Lower leg skin (tissue), 3 donors: ENCODE data around the gene GPC1.

Experiments
- POLR2A ChIP-seq, 2 donors: fragments of 450-650 bp; IDR thresholded peaks; one replicate each; pipeline ENCODE4 v1.6.1; 2016 to 2017; ENCODE audit warnings: antibody characterized with exemption in 2 of 2, mild to moderate bottlenecking in 1 of 2, moderate library complexity in 1 of 2
- TF ChIP-seq, protein P1 (sequence below), 3 donors: fragments of 450-650 bp; IDR thresholded peaks; one replicate each; pipeline ENCODE4 v1.5.1; 2016; ENCODE audit warnings: antibody characterized with exemption in 3 of 3, mild to moderate bottlenecking in 3 of 3, moderate library complexity in 2 of 3

DNA sequence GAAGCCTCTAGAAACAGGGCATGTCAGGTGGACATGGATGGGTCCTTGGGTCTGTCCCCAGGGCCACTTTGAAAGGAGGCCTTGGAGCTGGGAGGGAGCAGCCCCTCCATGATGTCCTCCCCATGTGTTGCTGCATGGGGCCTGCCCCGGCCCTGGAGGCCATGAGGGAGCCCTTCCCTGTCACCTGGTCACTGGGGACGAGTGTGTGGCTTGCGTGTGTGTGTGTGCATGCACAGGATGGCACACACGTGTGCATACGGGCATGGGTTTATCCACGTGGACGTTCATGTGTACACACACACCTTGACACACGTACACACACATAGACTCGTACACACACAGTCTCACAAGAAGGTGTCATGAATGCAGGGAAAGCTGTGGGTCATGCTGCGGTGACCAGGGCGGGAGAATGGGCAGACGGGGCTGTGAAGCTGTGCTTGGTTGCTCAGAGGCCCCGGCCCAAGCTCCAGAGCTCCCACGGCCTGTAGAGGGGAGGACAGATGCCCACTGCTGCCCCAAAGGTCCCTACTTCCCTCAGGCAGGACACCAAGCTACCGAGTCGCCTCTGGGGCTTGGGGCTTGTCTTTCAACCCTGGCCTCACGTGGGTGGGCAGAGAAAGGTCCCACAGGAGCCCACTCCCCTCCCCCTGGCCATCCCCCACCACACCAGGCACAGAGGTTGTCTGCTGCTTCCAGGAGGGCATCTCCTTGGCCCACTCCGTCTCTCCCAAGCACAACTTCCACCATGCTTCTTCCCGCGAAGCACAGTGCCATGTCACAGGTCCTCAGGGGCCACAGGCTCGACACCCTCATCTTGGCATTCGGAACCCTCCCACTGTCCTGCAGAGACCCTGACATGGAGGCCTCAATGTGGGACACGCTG is 42.3 kb upstream of the GPC1 start:
- TF ChIP-seq, protein P1, sequence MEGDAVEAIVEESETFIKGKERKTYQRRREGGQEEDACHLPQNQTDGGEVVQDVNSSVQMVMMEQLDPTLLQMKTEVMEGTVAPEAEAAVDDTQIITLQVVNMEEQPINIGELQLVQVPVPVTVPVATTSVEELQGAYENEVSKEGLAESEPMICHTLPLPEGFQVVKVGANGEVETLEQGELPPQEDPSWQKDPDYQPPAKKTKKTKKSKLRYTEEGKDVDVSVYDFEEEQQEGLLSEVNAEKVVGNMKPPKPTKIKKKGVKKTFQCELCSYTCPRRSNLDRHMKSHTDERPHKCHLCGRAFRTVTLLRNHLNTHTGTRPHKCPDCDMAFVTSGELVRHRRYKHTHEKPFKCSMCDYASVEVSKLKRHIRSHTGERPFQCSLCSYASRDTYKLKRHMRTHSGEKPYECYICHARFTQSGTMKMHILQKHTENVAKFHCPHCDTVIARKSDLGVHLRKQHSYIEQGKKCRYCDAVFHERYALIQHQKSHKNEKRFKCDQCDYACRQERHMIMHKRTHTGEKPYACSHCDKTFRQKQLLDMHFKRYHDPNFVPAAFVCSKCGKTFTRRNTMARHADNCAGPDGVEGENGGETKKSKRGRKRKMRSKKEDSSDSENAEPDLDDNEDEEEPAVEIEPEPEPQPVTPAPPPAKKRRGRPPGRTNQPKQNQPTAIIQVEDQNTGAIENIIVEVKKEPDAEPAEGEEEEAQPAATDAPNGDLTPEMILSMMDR (IDR thresholded peaks at IDR 0.05) = no peak
- no peak for TF ChIP-seq POLR2A (IDR thresholded peaks at IDR 0.05)
